Rectal smooth muscle tissue (tissue), 1 donor: ENCODE data around the gene ACSL3.

ENCODE experiments used
- H3K27ac ChIP-seq: one replicate; pipeline ENCODE4 v1.7.0; 2013; ENCODE audit warnings: low read depth, low read length, inconsistent platforms
- H3K27me3 ChIP-seq: one replicate; pipeline ENCODE4 v1.7.0; 2013; ENCODE audit warnings: low read length; ENCODE audit not compliant: control insufficient read depth, insufficient read depth
- H3K36me3 ChIP-seq: one replicate; pipeline ENCODE4 v1.7.0; 2013; ENCODE audit warnings: low read length; ENCODE audit not compliant: control insufficient read depth, insufficient read depth
- H3K4me1 ChIP-seq: one replicate; pipeline ENCODE4 v1.7.0; 2013; ENCODE audit warnings: low read length; ENCODE audit not compliant: control insufficient read depth, insufficient read depth
- H3K4me3 ChIP-seq: one replicate; pipeline ENCODE4 v1.7.0; 2013; ENCODE audit warnings: low read length
- H3K9ac ChIP-seq: one replicate; pipeline ENCODE4 v1.7.0; 2013; ENCODE audit warnings: low read length

Gene ACSL3

DNA sequence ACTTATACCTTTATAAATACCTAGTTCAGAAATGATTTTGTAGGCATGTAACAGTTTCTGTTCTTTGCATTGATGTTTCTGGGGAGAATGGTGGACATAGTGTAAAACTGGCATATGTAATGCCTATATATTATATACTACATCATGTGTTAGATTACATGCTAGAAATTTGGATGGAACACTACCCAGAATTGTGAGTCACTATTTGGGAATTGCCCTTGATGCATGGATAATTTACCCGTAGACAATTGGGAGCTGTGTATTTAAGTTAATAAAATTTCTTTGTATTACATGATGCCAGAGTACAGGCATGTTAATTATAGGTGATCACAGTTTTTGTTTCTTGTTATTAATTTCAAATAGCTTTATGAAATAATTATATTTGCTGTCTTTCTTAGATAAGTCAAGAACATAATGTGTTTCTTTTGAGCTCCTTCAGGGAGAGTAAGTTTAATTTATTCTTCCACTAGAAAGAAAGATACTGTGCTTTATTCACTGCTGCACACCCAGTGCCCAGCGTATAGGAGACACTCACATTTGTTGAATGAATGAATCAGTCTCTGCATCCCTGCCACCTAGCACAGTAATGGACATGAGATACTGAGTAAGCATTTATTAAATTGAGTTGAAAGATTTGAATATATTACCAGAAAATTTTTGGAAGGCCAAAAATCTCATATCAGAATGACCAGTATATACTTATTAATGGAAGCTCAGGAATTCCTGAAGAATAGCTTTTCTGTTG is 16.9 kb downstream of the ACSL3 start:
- Histone ChIP-seq H3K4me1 (no peaks in the 10 kb centered on the region), H3K27ac (no peak overlapping the region), H3K9ac (no peak overlapping the region), H3K36me3 (no peaks in the 10 kb centered on the region), H3K27me3 (no peaks in the 10 kb centered on the region), H3K4me3 (no peak overlapping the region)

DNA sequence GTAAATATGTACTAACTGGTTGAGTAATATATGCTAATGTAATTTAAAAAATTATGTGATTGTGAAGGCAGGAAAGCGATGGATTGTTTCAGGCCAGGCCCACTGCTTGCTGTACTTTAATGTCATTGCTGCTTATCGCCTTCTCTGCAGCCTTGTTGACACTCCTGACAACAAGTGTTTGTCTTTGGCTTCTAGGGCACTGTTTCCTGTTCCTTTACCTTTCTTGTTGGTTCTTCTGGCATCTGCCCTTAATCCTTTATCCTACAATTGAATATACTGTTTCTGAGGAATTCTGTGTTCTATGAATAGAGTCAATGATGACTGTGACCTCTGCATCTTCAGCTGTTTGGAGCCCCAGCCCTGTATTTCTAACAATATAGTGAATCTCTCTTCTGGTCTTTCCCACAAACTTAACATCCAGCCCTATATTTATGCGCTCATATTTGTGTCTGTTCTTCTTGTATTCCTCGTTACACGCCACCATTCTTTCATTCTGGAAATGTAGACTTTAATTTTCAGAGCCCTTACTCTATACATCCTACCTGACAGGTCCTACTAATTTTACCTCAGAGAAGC is 17.6 kb downstream of the ACSL3 start:
- no peaks in the 10 kb centered on the region for H3K36me3 ChIP-seq
- no peaks in the 10 kb centered on the region for H3K4me1 ChIP-seq
- no peaks in the 10 kb centered on the region for H3K27me3 ChIP-seq
- no peak overlapping the region for H3K9ac ChIP-seq
- no peak overlapping the region for H3K27ac ChIP-seq
- no peak overlapping the region for H3K4me3 ChIP-seq

DNA sequence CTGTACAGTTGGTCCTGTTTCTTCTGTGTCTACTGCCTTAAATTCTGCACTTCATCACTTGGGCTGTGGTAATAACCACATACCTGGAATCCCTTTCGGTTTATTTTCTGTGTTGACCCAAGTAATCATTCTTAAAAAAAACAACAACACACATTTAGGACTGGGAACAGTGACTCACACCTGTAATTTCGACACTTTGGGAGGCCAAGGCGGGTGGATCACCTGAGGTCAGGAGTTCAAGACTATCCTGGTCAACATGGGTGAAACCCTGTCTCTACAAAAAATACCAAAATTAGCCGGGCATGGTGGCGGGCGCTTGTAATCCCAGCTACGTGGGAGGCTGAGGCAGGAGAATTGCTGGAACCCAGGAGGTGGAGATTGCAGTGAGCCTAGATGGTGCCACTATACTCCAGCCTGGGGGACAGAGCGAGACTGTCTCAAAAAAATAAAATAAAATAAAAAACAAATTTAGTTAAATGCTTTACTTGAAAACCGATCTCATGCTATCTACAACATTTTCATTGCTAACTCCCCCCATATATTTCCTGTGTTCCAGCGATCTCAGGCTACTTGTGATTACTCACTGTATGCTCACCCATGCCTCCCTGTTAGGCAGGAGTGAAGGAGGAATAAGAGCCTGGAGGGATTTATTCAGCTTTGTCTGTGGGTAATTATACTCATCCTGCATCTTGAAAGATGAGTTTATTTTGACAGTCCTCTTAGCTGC is 18.2 kb downstream of the ACSL3 start:
- no peak overlapping the region for H3K4me3 ChIP-seq
- H3K4me1 ChIP-seq: peaks cover under 1% of the 10 kb centered on the region
- H3K27me3 ChIP-seq: no peaks in the 10 kb centered on the region
- no peaks in the 10 kb centered on the region for H3K36me3 ChIP-seq
- H3K9ac ChIP-seq: no peak overlapping the region
- no peak overlapping the region for H3K27ac ChIP-seq

DNA sequence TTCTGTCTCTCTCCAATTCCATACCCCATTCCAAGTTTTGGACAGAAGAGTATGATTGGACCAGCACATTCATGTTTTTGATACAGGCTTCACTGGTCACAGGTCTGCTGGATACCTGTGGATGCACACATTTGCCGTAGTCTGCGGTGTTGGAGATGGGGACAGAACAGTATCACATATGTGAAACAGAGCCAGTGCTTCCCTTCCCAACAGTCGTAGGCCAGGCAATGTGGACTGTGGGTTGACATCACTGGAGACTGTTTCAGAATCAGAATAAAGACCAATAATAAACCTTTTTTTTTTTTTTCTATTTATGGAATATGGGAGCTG is 18.7 kb downstream of the ACSL3 start:
- Histone ChIP-seq H3K27ac (no peak overlapping the region), H3K4me3 (no peak overlapping the region), H3K27me3 (no peaks in the 10 kb centered on the region), H3K9ac (no peak overlapping the region), H3K36me3 (no peaks in the 10 kb centered on the region), H3K4me1 (peaks cover 6% of the 10 kb centered on the region)

DNA sequence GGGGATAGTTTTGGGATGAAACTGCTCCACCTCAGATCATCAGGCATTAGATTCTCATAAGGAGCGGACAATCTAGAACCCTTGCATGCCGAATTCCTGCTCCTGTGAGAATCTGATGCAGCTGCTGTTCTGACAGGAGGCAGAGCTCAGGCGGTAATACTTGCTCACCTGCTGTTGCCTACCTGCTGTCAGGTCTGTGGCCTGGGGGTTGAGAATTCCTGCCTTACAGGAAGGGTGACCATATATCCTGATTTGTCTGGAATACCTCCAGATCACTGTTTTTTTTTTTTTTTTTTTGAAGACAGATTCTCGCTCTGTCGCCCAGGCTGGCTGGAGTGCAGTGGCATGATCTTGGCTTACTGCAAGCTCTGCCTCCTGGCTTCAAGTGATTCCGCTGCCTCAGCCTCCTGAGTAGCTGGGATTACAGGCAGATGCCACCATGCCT is 21.7 kb downstream of the ACSL3 start:
- Histone ChIP-seq H3K27me3 (no peaks in the 10 kb centered on the region), H3K4me1 (peaks cover 14% of the 10 kb centered on the region), H3K27ac (no peak overlapping the region), H3K4me3 (no peak overlapping the region), H3K9ac (no peak overlapping the region), H3K36me3 (no peaks in the 10 kb centered on the region)

DNA sequence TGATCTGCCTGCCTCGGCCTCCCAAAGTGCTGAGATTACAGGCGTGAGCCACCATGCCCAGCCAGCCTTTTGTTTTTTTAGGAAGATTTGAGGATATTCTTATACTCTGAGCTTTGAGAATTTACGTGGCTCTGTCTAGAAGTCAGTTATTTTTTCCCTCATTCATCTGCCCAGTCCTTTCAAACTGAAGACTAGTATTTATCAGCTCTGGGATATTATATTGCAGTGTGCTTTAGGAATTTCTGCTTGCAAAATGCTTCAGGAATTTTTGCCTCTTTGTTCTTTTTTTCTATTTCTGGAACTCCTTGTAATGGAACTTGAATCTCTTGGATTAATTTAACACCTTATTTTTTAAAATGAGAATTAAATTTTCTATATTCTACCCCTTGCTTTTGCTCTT is 22.6 kb downstream of the ACSL3 start:
- Histone ChIP-seq H3K4me3 (no peak overlapping the region), H3K36me3 (no peaks in the 10 kb centered on the region), H3K27ac (no peak overlapping the region), H3K27me3 (no peaks in the 10 kb centered on the region), H3K4me1 (peaks cover 14% of the 10 kb centered on the region), H3K9ac (no peak overlapping the region)

DNA sequence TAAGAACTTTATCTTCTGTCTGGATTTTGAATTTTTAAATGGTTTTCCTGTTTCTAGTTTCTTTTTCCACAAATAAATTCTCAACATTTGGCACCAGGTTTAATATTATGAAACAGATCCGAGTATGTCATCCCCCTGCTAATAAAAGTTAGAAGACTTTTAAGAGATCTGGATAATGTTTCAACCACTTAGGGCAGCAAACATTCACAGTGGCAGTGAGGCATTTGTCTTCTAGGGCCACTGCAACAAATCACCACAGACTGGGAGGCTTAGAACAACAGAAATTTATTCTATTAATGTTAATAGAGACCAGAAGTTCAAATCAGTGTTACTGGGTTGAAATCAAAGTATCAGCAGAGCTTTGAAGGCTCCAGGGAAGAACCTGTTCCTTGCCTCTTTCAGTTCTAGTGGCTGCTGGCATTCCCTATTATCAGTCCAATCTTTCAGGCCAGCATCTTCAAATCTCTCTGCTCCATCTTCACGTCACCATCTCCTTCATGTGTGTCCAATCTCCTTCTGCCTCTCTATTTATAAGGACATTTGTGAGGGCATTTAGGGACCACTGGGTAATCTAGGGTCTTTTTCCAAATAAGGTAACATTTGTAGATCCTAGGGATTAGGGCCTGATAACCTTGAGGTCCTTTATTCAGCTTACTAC is 23.4 kb downstream of the ACSL3 start:
- H3K27me3 ChIP-seq: no peaks in the 10 kb centered on the region
- H3K27ac ChIP-seq: peak overlapping the region; percentile 42
- peaks cover 14% of the 10 kb centered on the region for H3K4me1 ChIP-seq
- no peak overlapping the region for H3K9ac ChIP-seq
- no peaks in the 10 kb centered on the region for H3K36me3 ChIP-seq
- H3K4me3 ChIP-seq: no peak overlapping the region

DNA sequence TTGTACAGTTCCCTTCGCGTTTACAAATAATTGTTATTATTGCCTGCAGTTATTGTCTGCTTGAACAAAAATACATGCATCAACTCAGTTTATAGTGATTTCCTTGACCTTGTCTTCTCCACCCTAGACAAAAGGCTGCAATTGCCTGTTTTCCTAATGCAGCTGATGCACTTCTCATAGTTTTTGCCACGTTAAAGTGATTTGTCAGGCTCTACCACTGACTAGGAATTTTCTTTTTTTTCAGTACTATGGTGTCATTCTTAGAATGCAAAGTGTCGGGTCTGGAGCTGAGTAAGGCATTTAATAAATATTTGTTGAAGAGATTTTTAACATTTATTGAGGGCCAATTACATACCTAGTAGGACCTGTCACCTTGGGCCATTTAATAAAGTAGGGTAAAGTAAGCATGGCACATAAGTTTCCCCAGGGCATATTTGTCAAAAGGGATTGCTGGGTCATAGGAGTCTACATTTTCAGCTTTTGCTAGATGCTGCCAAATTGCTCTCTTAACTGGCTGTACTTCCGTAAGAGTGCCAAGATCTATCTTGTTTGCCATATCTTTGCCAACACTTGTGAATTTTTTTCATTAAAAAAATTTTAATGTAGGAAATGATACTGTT is 24.1 kb downstream of the ACSL3 start:
- no peaks in the 10 kb centered on the region for H3K36me3 ChIP-seq
- H3K4me3 ChIP-seq: no peak overlapping the region
- no peak overlapping the region for H3K9ac ChIP-seq
- H3K27ac ChIP-seq: peak overlapping the region; percentile 42
- H3K27me3 ChIP-seq: no peaks in the 10 kb centered on the region
- peaks cover 14% of the 10 kb centered on the region for H3K4me1 ChIP-seq

DNA sequence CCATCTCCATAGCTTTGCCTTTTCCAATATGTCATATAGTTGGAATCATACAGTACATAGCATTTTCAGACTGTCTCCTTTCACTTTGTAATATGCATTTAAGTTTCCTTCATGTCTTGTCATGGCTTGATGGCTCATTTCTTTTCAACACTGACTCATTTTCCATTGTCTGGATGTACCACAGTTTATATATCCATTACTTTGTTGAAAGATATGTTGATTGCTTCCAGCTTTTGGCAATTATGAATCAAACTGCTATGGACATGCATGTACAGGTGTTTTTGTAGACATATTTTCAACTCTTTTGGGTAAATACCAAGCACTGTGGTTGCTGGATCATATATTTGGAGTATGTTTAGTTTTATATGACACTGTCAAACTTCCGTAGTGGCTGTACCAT is 26.3 kb downstream of the ACSL3 start:
- peaks cover 14% of the 10 kb centered on the region for H3K4me1 ChIP-seq
- no peak overlapping the region for H3K4me3 ChIP-seq
- no peaks in the 10 kb centered on the region for H3K27me3 ChIP-seq
- H3K36me3 ChIP-seq: no peaks in the 10 kb centered on the region
- H3K9ac ChIP-seq: no peak overlapping the region
- H3K27ac ChIP-seq: no peak overlapping the region

DNA sequence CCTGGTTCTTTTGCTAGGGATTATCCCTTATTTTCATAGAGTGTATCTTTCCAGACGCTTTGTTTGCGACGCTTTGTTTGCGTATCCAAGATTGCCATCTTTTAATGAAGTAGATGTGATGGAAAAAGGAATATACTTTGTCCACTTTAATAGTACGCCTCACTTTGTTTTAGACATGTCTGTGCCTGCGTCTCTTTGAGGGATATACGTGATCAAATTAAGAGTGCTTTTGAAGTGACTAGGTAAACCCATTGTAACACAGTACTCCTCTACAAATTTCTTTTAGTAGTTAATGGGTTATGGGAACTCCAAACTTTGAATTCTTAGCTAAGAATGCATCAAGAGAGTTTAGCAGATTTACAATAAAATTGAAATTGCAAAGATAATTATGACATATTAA is 27.9 kb downstream of the ACSL3 start:
- H3K27ac ChIP-seq: no peak overlapping the region
- no peaks in the 10 kb centered on the region for H3K36me3 ChIP-seq
- H3K27me3 ChIP-seq: no peaks in the 10 kb centered on the region
- H3K4me1 ChIP-seq: peaks cover 14% of the 10 kb centered on the region
- H3K4me3 ChIP-seq: no peak overlapping the region
- no peak overlapping the region for H3K9ac ChIP-seq

DNA sequence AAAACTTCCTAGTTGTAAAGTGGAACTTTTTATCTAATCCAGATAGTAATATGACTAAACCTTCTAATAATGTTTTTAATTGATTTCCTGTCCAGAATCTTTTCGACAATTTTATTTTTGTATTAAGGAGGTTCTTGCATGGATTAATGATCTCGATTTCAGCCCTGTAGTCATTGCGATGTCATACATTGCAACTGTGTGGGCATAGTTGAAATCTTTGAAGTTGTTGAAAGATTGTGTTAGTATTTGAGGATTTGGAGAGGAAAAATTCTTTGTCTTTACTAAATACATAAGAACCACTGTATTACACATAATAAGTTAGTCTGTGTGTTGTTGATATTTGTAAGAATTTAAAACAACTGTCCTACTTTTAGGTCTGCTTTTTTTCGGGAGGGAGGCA is 31.1 kb downstream of the ACSL3 start:
- Histone ChIP-seq H3K36me3 (no peaks in the 10 kb centered on the region), H3K4me1 (no peaks in the 10 kb centered on the region), H3K4me3 (no peak overlapping the region), H3K27me3 (no peaks in the 10 kb centered on the region), H3K27ac (no peak overlapping the region), H3K9ac (no peak overlapping the region)

DNA sequence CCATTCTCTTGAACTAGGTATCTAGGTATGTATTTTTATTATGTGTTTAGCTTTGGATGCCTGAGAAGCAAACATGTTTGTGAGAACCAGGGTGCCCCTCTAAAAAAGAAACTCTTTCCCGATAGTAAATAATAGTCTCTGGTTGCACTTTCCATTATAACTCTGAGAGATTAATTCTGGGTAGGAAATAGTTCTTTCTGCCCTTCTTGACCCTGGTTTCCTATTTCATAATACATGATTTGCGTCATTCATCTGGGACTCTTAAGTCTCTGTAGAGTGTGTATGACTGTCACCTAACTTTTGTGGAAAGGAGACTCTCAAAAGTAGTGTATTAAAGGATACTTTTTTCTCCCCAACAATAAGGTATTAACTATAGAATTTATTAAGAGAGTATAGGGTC is 31.5 kb downstream of the ACSL3 start:
- Histone ChIP-seq H3K4me1 (no peaks in the 10 kb centered on the region), H3K27ac (no peak overlapping the region), H3K36me3 (no peaks in the 10 kb centered on the region), H3K4me3 (no peak overlapping the region), H3K27me3 (no peaks in the 10 kb centered on the region), H3K9ac (no peak overlapping the region)
